Breast epithelium (tissue), 4 donors: Measurements from ENCODE around the gene AKT3. TPM values are rescaled to one million over a fixed set of nuclear protein-coding genes. Genes with fewer than 3 reads are reported as not detected.

Experiments used
- DNase-seq, 2 donors: peaks; one replicate each; pipeline ENCODE4 v3.0.0-alpha.2; 2019; ENCODE audit warnings: low spot score in 2 of 2
- H3K27ac ChIP-seq, 2 donors: fragments of 200-600 bp; sonication (generic) in 1 of 2; one replicate each; pipeline ENCODE4 v1.5.1; 2016 to 2019; ENCODE audit warnings: mild to moderate bottlenecking in 1 of 2
- H3K27me3 ChIP-seq, 2 donors: fragments of 200-600 bp; sonication (generic) in 1 of 2; one replicate each; pipeline versions ENCODE4 v1.5.1 to v1.6.0; 2017 to 2019; ENCODE audit warnings: control low read depth in 1 of 2, mild to moderate bottlenecking in 1 of 2
- H3K36me3 ChIP-seq: fragments of 200-600 bp; one replicate; pipeline ENCODE4 v1.5.1; 2019
- H3K4me1 ChIP-seq, 2 donors: fragments of 200-600 bp; sonication (generic); one replicate each; pipeline ENCODE4 v1.5.1; 2016 to 2019; ENCODE audit warnings: control low read depth in 1 of 2
- H3K4me3 ChIP-seq, 3 donors: fragments of 200-600 bp; sonication (generic); 1 replicate in 2 of 3; 2 replicates in 1 of 3; pipeline ENCODE4 v1.5.1; 2016 to 2019; ENCODE audit warnings: mild to moderate bottlenecking in 3 of 3, moderate library complexity in 2 of 3
- H3K9me3 ChIP-seq, 2 donors: fragments of 200-600 bp; sonication (generic) in 1 of 2; one replicate each; pipeline ENCODE4 v1.5.1; 2016 to 2019; ENCODE audit warnings: control low read depth in 1 of 2
- CTCF ChIP-seq, 3 donors: fragments of 450-650 bp; IDR thresholded peaks; one replicate each; pipeline ENCODE4 v1.5.1; 2016 to 2017; ENCODE audit warnings: antibody characterized with exemption in 3 of 3, mild to moderate bottlenecking in 3 of 3, moderate library complexity in 3 of 3
- POLR2A ChIP-seq: fragments of 450-650 bp; IDR thresholded peaks from one replicate; pipeline ENCODE4 v1.6.1; 2016; ENCODE audit warnings: antibody characterized with exemption, mild to moderate bottlenecking, moderate library complexity
- POLR2AphosphoS5 ChIP-seq, 3 donors: sonication (generic); formaldehyde crosslinking; IDR thresholded peaks; one replicate each; pipeline ENCODE4 v1.6.1; 2017; ENCODE audit warnings: antibody characterized with exemption in 3 of 3
- intact Hi-C: fragments of 100-400 bp; cut with DNase I; formaldehyde crosslinking; loops from one replicate; pipeline ENCODE4 v1.15.1; 2023; ENCODE audit warnings: low total_unique reads
- total RNA-seq, 3 donors: library from RNA; depleted of rRNA; stranded (reverse); fragments of >200 nt; gene quantifications; one replicate each; pipeline ENCODE4 v1.1.0, GENCODE V29; 2016

The AKT3 gene
- total RNA-seq, 3 donors from 2014 or later = 49.6 to 58.7 (median 58.7) TPM

- Histone ChIP-seq H3K4me1 (no peaks in the 10 kb centered on the region), H3K4me3 (no peak overlapping the region), H3K27me3 (no peaks in the 10 kb centered on the region), H3K9me3 (no peaks in the 10 kb centered on the region), H3K36me3 (no peaks in the 10 kb centered on the region), H3K27ac (no peak overlapping the region)
- DNase-seq = no peak
- intact Hi-C loops = no loop called here
- TF ChIP-seq CTCF (IDR thresholded peaks at IDR 0.05) (no peak), POLR2AphosphoS5 (IDR thresholded peaks at IDR 0.05) (no peak), POLR2A (no peak)
Observed at GRCh38 chr1:243713470-243714186, 136.4 kb downstream of the AKT3 start.

DNA sequence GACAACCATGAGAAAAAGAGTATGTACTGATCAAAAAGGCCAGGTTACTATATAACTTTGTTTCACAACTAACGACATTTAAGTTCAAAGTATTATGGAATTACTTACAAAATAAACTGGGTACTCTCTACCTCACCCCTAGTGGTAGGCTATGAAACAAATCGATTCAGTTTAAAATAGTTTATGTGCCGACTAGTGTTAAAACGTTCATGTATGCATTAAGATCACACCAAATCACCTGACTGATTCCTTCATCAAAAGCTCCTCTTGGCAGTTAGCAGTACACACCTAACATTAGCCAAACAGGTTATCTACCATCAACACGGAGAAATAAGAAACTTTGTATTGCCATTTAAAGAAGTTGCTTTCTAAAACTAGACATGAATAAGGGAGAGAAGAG, 137.1 kb downstream of the AKT3 start:
- intact Hi-C loops = no loop called here
- H3K36me3 ChIP-seq = no peaks in the 10 kb centered on the region
- no peak for TF ChIP-seq CTCF (IDR thresholded peaks at IDR 0.05)
- TF ChIP-seq POLR2A = no peak
- no peak for TF ChIP-seq POLR2AphosphoS5 (IDR thresholded peaks at IDR 0.05)
- H3K27me3 ChIP-seq = no peaks in the 10 kb centered on the region
- no peaks in the 10 kb centered on the region for H3K9me3 ChIP-seq
- no peaks in the 10 kb centered on the region for H3K4me1 ChIP-seq
- no peak for DNase-seq
- H3K4me3 ChIP-seq = no peak overlapping the region
- no peak overlapping the region for H3K27ac ChIP-seq

DNA sequence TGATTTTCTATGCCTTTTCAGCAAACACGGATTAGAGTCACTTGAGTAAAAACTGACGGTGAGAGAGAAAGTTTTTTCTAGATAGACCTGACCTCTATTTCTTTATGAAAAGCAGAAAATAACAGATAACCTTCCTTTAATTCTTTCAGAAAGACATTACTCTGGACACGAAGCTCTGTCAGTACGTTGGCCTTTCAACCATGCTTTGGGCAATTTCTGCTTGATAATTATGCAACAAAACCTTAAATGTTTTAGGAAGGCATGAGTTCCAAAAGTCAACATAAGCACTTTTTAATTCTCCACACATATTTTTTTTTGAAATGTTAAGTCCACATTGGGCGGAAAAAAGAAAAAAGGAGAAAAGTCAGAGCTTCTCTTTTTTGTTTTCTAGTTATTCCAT, 137.8 kb downstream of the AKT3 start:
- no peak for TF ChIP-seq CTCF (IDR thresholded peaks at IDR 0.05)
- TF ChIP-seq POLR2AphosphoS5 (IDR thresholded peaks at IDR 0.05) = no peak
- TF ChIP-seq POLR2A = no peak
- intact Hi-C loops = no loop called here
- DNase-seq = no peak
- Histone ChIP-seq H3K27ac (no peak overlapping the region), H3K36me3 (no peaks in the 10 kb centered on the region), H3K9me3 (no peaks in the 10 kb centered on the region), H3K4me1 (no peaks in the 10 kb centered on the region), H3K4me3 (no peak overlapping the region), H3K27me3 (no peaks in the 10 kb centered on the region)

DNA sequence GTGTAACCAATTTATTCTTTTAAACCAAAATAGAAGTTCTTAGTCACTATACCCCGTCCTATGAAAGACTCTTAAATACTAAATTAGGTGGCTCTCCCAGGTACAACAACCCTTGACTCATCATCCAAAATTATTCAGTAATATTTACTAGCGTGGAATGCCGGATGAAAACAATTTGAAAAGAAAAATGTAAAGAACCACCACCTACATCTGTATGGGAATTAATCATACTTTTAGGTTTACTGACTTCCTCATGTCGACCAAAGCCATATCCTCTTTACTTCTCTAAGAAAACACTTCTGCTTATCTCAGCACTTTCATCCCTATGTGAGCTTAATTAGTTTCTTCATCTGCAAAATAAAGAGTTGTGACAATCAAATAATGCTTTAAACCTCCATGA, 139.6 kb downstream of the AKT3 start:
- no peak overlapping the region for H3K27ac ChIP-seq
- H3K27me3 ChIP-seq = no peaks in the 10 kb centered on the region
- TF ChIP-seq POLR2A (no peak), POLR2AphosphoS5 (IDR thresholded peaks at IDR 0.05) (no peak), CTCF (IDR thresholded peaks at IDR 0.05) (no peak)
- no peak overlapping the region for H3K4me3 ChIP-seq
- DNase-seq = no peak
- no peaks in the 10 kb centered on the region for H3K36me3 ChIP-seq
- intact Hi-C loops = no loop called here
- H3K4me1 ChIP-seq = no peaks in the 10 kb centered on the region
- H3K9me3 ChIP-seq = no peaks in the 10 kb centered on the region

DNA sequence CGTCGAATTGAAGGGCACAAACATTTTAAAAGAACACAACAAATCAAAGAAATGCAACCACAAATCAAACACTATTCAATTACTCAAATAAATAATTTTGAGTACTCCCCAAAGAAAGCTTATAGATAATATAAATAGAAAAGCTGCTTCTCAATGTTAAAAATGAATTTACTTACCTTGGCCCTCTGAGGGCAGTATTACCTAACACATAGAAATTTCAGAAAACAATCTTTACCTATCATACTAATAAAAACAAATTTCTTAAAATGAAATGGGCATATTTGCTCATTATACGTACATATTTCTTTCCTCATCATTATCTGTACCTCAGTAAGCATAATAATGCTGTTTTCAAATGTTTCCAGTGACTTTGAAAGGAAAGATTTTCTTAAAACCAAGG, 141.8 kb downstream of the AKT3 start:
- Histone ChIP-seq H3K27me3 (no peaks in the 10 kb centered on the region), H3K4me1 (no peaks in the 10 kb centered on the region), H3K9me3 (no peaks in the 10 kb centered on the region), H3K4me3 (no peak overlapping the region), H3K36me3 (no peaks in the 10 kb centered on the region), H3K27ac (no peak overlapping the region)
- intact Hi-C loops = no loop called here
- TF ChIP-seq POLR2AphosphoS5 (IDR thresholded peaks at IDR 0.05) (no peak), POLR2A (no peak)
- DNase-seq = no peak

- H3K27me3 ChIP-seq = no peaks in the 10 kb centered on the region
- no peak overlapping the region for H3K4me3 ChIP-seq
- no peak overlapping the region for H3K27ac ChIP-seq
- no peaks in the 10 kb centered on the region for H3K4me1 ChIP-seq
- intact Hi-C loops = no loop called here
- no peaks in the 10 kb centered on the region for H3K36me3 ChIP-seq
- TF ChIP-seq POLR2A = no peak
- no peak for TF ChIP-seq POLR2AphosphoS5 (IDR thresholded peaks at IDR 0.05)
- TF ChIP-seq CTCF (IDR thresholded peaks at IDR 0.05) = no peak
- no peaks in the 10 kb centered on the region for H3K9me3 ChIP-seq
- no peak for DNase-seq
Observed at GRCh38 chr1:243706563-243706962, 143.5 kb downstream of the AKT3 start.
